ENCODE measurements around the gene PPP1R13L.

PPP1R13L gene

GRCh38 chr19:45344621-45345505 is 60.0 kb downstream of the PPP1R13L start:
- Histone ChIP-seq H3K79me2 (ENCODE audit: low read length) (no peaks in the 10 kb centered on the region), H3K9ac (ENCODE audit: low read length) (no peak overlapping the region), H3K9me3 (replicated peaks; ENCODE audit: insufficient read depth, low read length) (no peaks in the 10 kb centered on the region), H3K36me3 (replicated peaks; ENCODE audit: insufficient read depth, low read length) (no peaks in the 10 kb centered on the region), H3F3A (ENCODE audit: insufficient read depth, low read length) (no peaks in the 10 kb centered on the region), H4K20me1 (ENCODE audit: insufficient read depth, low read length) (no peaks in the 10 kb centered on the region), H3K4me1 (ENCODE audit: low read length) (no peaks in the 10 kb centered on the region), H3K4me3 (ENCODE audit: low read length) (no peak overlapping the region), H2AFZ (ENCODE audit: low read length) (no peak overlapping the region), H3K27ac (ENCODE audit: low read length) (no peak overlapping the region), H3K27me3 (replicated peaks; ENCODE audit: insufficient read depth, low read length) (peaks cover 45% of the 10 kb centered on the region), H3K4me2 (ENCODE audit: low read depth, low read length) (no peak overlapping the region), H3K9me2 (replicated peaks; ENCODE audit: insufficient read depth, low read length) (no peaks in the 10 kb centered on the region)
- no peak for DNase-seq
- no peak for TF ChIP-seq EZH2 (optimal IDR thresholded peaks at IDR 0.05; ENCODE audit: low read depth, low read length)
- no peak for TF ChIP-seq CTCF (IDR thresholded peaks at IDR 0.05; ENCODE audit: low read length)
- no peak for TF ChIP-seq EZH2phosphoT487 (IDR thresholded peaks at IDR 0.05; ENCODE audit: low read length)

- H3K79me2 ChIP-seq (ENCODE audit: low read length), result no peaks in the 10 kb centered on the region
- no peak overlapping the region for H3K9ac ChIP-seq (ENCODE audit: low read length)
- H3F3A ChIP-seq (ENCODE audit: insufficient read depth, low read length), result no peaks in the 10 kb centered on the region
- H3K4me1 ChIP-seq (ENCODE audit: low read length), result 0 out of 2 replicates have a peak, but pooled peaks cover 3% of the 10 kb centered on the region
- H2AFZ ChIP-seq (ENCODE audit: low read length), result no peak overlapping the region
- H3K4me2 ChIP-seq (ENCODE audit: low read depth, low read length), result no peak overlapping the region
- no peak overlapping the region for H3K4me3 ChIP-seq (ENCODE audit: low read length)
- no peaks in the 10 kb centered on the region for H4K20me1 ChIP-seq (ENCODE audit: insufficient read depth, low read length)
- no peaks in the 10 kb centered on the region for H3K9me2 ChIP-seq (replicated peaks; ENCODE audit: insufficient read depth, low read length)
- peaks cover 43% of the 10 kb centered on the region for H3K27me3 ChIP-seq (replicated peaks; ENCODE audit: insufficient read depth, low read length)
- no peaks in the 10 kb centered on the region for H3K9me3 ChIP-seq (replicated peaks; ENCODE audit: insufficient read depth, low read length)
- H3K36me3 ChIP-seq (replicated peaks; ENCODE audit: insufficient read depth, low read length), result no peaks in the 10 kb centered on the region
- TF ChIP-seq EZH2phosphoT487 (IDR thresholded peaks at IDR 0.05; ENCODE audit: low read length), result no peak
- no peak for TF ChIP-seq EZH2 (optimal IDR thresholded peaks at IDR 0.05; ENCODE audit: low read depth, low read length)
- TF ChIP-seq CTCF (IDR thresholded peaks at IDR 0.05; ENCODE audit: low read length), result no peak
- DNase-seq, result no peak
- no peak overlapping the region for H3K27ac ChIP-seq (ENCODE audit: low read length)
Measured at GRCh38 chr19:45342911-45343310, 62.0 kb downstream of the PPP1R13L start.

GRCh38 chr19:45340899-45341453 is 63.9 kb downstream of the PPP1R13L start:
- no peaks in the 10 kb centered on the region for H3K36me3 ChIP-seq (replicated peaks; ENCODE audit: insufficient read depth, low read length)
- no peaks in the 10 kb centered on the region for H3F3A ChIP-seq (ENCODE audit: insufficient read depth, low read length)
- DNase-seq, result no peak
- H3K9me3 ChIP-seq (replicated peaks; ENCODE audit: insufficient read depth, low read length), result no peaks in the 10 kb centered on the region
- H3K9ac ChIP-seq (ENCODE audit: low read length), result no peak overlapping the region
- no peak for TF ChIP-seq CTCF (IDR thresholded peaks at IDR 0.05; ENCODE audit: low read length)
- peak overlapping the region; percentile 39; the same call in 1 of the 2 replicates for H3K4me2 ChIP-seq (ENCODE audit: low read depth, low read length)
- no peaks in the 10 kb centered on the region for H4K20me1 ChIP-seq (ENCODE audit: insufficient read depth, low read length)
- H3K4me1 ChIP-seq (ENCODE audit: low read length), result 0 out of 2 replicates have a peak, but pooled peaks cover 3% of the 10 kb centered on the region
- no peak overlapping the region for H3K27ac ChIP-seq (ENCODE audit: low read length)
- no peaks in the 10 kb centered on the region for H3K9me2 ChIP-seq (replicated peaks; ENCODE audit: insufficient read depth, low read length)
- no peaks in the 10 kb centered on the region for H3K79me2 ChIP-seq (ENCODE audit: low read length)
- no peak overlapping the region; the same call in 1 of the 2 replicates for H3K4me3 ChIP-seq (ENCODE audit: low read length)
- peaks cover 26% of the 10 kb centered on the region for H3K27me3 ChIP-seq (replicated peaks; ENCODE audit: insufficient read depth, low read length)
- H2AFZ ChIP-seq (ENCODE audit: low read length), result no peak overlapping the region

Data from MM.1S (cell line).